HL-60/S4 treated with retinoic acid at 250 ng/mL for 4 days and 3 days (cell line): ENCODE data around the gene DHRS4L2.
"Not testable (repeated sequence)": the region's sequence is repeated elsewhere in the genome, so short reads cannot be mapped to it uniquely, and the experiment has no call there.

Experiments
- in situ Hi-C: fragments of 300-500 bp; cut with MboI; formaldehyde crosslinking; loops from 2 replicates; pipeline ENCODE4 v1.7.0; 2022; ENCODE audit warnings: low sequenced_read_pairs

The DHRS4L2 gene

GRCh38 chr14:23988607-23989363 is at the start of gene DHRS4L2:
DHRS4L2 (plus strand) TSS chr14:23988929; CDS start chr14:23988948, 19 bp downstream.
- in situ Hi-C loops, result not testable (repeated sequence)

GRCh38 chr14:23939607-23940326 is 49.0 kb upstream of the DHRS4L2 start:
- in situ Hi-C loops, result no loop called here

GRCh38 chr14:23941230-23941629 is 47.5 kb upstream of the DHRS4L2 start:
- in situ Hi-C loops, result no loop called here

- in situ Hi-C loops, result no loop called here
These were observed 47.1 kb upstream of the DHRS4L2 start for GRCh38 chr14:23941669-23942068.

GRCh38 chr14:23942587-23942986 is 46.1 kb upstream of the DHRS4L2 start:
- in situ Hi-C loops, result no loop called here

GRCh38 chr14:23949069-23949468 is 39.7 kb upstream of the DHRS4L2 start:
- in situ Hi-C loops, result not testable (repeated sequence)

GRCh38 chr14:23950411-23951135 is 38.2 kb upstream of the DHRS4L2 start:
- in situ Hi-C loops, result no loop called here

GRCh38 chr14:23951136-23951466 is 37.6 kb upstream of the DHRS4L2 start:
- in situ Hi-C loops, result not testable (repeated sequence)

GRCh38 chr14:23951590-23952201 is 37.0 kb upstream of the DHRS4L2 start:
- in situ Hi-C loops, result no loop called here

- in situ Hi-C loops, result not testable (repeated sequence)
These were observed 35.6 kb upstream of the DHRS4L2 start for GRCh38 chr14:23953116-23953463.

- in situ Hi-C loops, result no loop called here
These were observed 35.1 kb upstream of the DHRS4L2 start, which contains the start of gene DHRS4 for GRCh38 chr14:23953464-23954278. DHRS4 (plus strand) TSS chr14:23953770; CDS start chr14:23953789, 19 bp downstream.

GRCh38 chr14:23954279-23954614 is 34.5 kb upstream of the DHRS4L2 start:
- in situ Hi-C loops, result not testable (repeated sequence)

- in situ Hi-C loops, result not testable (repeated sequence)
These were observed 33.8 kb upstream of the DHRS4L2 start for GRCh38 chr14:23954965-23955364.

- in situ Hi-C loops, result not testable (repeated sequence)
These were observed 32.9 kb upstream of the DHRS4L2 start for GRCh38 chr14:23955811-23956210.

- in situ Hi-C loops, result not testable (repeated sequence)
These were observed 30.7 kb upstream of the DHRS4L2 start for GRCh38 chr14:23957913-23958569.

- in situ Hi-C loops, result not testable (repeated sequence)
These were observed 27.8 kb upstream of the DHRS4L2 start for GRCh38 chr14:23960899-23961298.

GRCh38 chr14:23961704-23962103 is 27.0 kb upstream of the DHRS4L2 start:
- in situ Hi-C loops, result not testable (repeated sequence)

- in situ Hi-C loops, result not testable (repeated sequence)
These were observed 19.6 kb upstream of the DHRS4L2 start for GRCh38 chr14:23969130-23969480.

- in situ Hi-C loops, result not testable (repeated sequence)
These were observed 19.0 kb upstream of the DHRS4L2 start for GRCh38 chr14:23969481-23970282.
